LNCaP clone FGC (cell line): Measurements from ENCODE around the gene HGS.
"Not testable (repeated sequence)": the region's sequence is repeated elsewhere in the genome, so short reads cannot be mapped to it uniquely, and the experiment has no call there.

Experiments used
- DNase-seq: peaks from one replicate; pipeline ENCODE4 v3.0.0-alpha.2; 2011; ENCODE audit warnings: low read depth
- H3K4me3 ChIP-seq: 2 replicates; pipeline ENCODE4 v1.5.1; 2011; ENCODE audit warnings: mild to moderate bottlenecking, low read depth, low read length, control low read depth
- CTCF ChIP-seq: IDR thresholded peaks from 2 replicates; pipeline ENCODE4 v1.5.1; 2012; ENCODE audit warnings: mild to moderate bottlenecking; ENCODE audit not compliant: control insufficient read depth, insufficient read depth; ENCODE audit errors: extremely low read depth

Gene HGS

GRCh38 chr17:81673561-81674258 is 10.1 kb upstream of the HGS start:
- no peak overlapping the region for H3K4me3 ChIP-seq
- DNase-seq = no peak
- TF ChIP-seq CTCF = no peak

- TF ChIP-seq CTCF = peak; percentile 45
- H3K4me3 ChIP-seq, DNase-seq: not testable (repeated sequence)
Measured at GRCh38 chr17:81675515-81676221, 8.1 kb upstream of the HGS start.

- TF ChIP-seq CTCF = no peak
- DNase-seq = no peak
- H3K4me3 ChIP-seq = no peak overlapping the region
Measured at GRCh38 chr17:81676906-81677305, 6.9 kb upstream of the HGS start.

GRCh38 chr17:81680150-81680549 is 3.7 kb upstream of the HGS start:
- no peak for DNase-seq
- H3K4me3 ChIP-seq = no peak overlapping the region
- no peak for TF ChIP-seq CTCF

GRCh38 chr17:81681672-81682071 is 2.1 kb upstream of the HGS start:
- TF ChIP-seq CTCF = no peak
- H3K4me3 ChIP-seq = no peak overlapping the region
- no peak for DNase-seq

GRCh38 chr17:81682565-81683207 is 1.1 kb upstream of the HGS start:
- TF ChIP-seq CTCF = no peak
- no peak for DNase-seq
- H3K4me3 ChIP-seq = peak overlapping the region; percentile 99

- DNase-seq = no peak
- TF ChIP-seq CTCF = no peak
- H3K4me3 ChIP-seq = peak overlapping the region; percentile 99
Measured at GRCh38 chr17:81683208-81683583, 615 bp upstream of the HGS start.
